Endothelial cell of umbilical vein (primary cell): ENCODE results near the gene FANCE. TPM values are rescaled to one million over a fixed set of nuclear protein-coding genes. Genes with fewer than 3 reads are reported as not detected.

Source experiments
- BruUV-seq: library from RNA; stranded (reverse); fragments of 400-500 nt; replicated peaks from 2 replicates; lab custom pipeline; 2021; lab: Mats Ljungman, UMichigan
- CTCF ChIA-PET: fragments of 300-600, 350-600 bp; sonication (Branson Sonifier 250); formaldehyde crosslinking; loops from one replicate; lab custom pipeline; 2021; ENCODE audit warnings: antibody characterized with exemption, inconsistent platforms; lab: Charles Lee
- POLR2A ChIA-PET: fragments of 300-600, 350-600 bp; sonication (Branson Sonifier 250); formaldehyde crosslinking; loops from one replicate; lab custom pipeline; 2021; ENCODE audit warnings: antibody characterized with exemption, inconsistent platforms; lab: Charles Lee
- DNase-seq: peaks from one replicate; pipeline ENCODE4 v3.0.0-alpha.2; 2011; ENCODE audit warnings: low read depth, low spot score
- FAIRE-seq: peaks from 2 replicates; lab custom pipeline; 2011; peaks lifted over from hg19 to GRCh38; lab: Jason Lieb, UNC
- H2AFZ ChIP-seq: 2 replicates; pipeline ENCODE4 v1.6.0; 2012; ENCODE audit warnings: low read depth, low read length, control low read depth, inconsistent platforms
- H3K27ac ChIP-seq: 2 replicates; pipeline ENCODE4 v1.5.1; 2011; ENCODE audit warnings: low read depth, mild to moderate bottlenecking, control low read depth, low read length, moderate library complexity; ENCODE audit not compliant: insufficient read depth
- H3K27me3 ChIP-seq, 2 experiments: 2 replicates each; pipeline versions ENCODE4 v1.6.0 to v1.6.1; 2011; ENCODE audit warnings: low read length in 2 of 2, mixed read lengths in 1 of 2; ENCODE audit not compliant: control insufficient read depth in 2 of 2, insufficient read depth in 2 of 2
- H3K36me3 ChIP-seq, 2 experiments: 2 replicates in 1 of 2; 3 replicates in 1 of 2; pipeline ENCODE4 v1.5.1; 2011; ENCODE audit warnings: low read length in 2 of 2, mild to moderate bottlenecking in 1 of 2, moderate library complexity in 1 of 2; ENCODE audit not compliant: control insufficient read depth in 2 of 2, insufficient read depth in 2 of 2; ENCODE audit errors: extremely low read depth in 1 of 2
- H3K4me1 ChIP-seq: 3 replicates; pipeline ENCODE4 v1.5.1; 2011; ENCODE audit warnings: mild to moderate bottlenecking, low read length; ENCODE audit not compliant: control insufficient read depth, insufficient read depth; ENCODE audit errors: extremely low read depth
- H3K4me2 ChIP-seq: 2 replicates; pipeline ENCODE4 v1.6.1; 2011; ENCODE audit warnings: low read length, control low read depth, mixed read lengths; ENCODE audit not compliant: insufficient read depth
- H3K4me3 ChIP-seq, 3 experiments: fragments of 200-600 bp in 1 of 3; sonication (generic), shearing (Covaris generic) in 1 of 3; replicated peaks in 1 of 3; 2 replicates each; pipeline ENCODE4 v1.5.1; 2011 to 2016; ENCODE audit warnings: control low read depth in 3 of 3, low read length in 3 of 3, mild to moderate bottlenecking in 2 of 3, inconsistent platforms in 1 of 3, low read depth in 1 of 3, moderate library complexity in 1 of 3; ENCODE audit not compliant: insufficient read depth in 1 of 3
- H3K79me2 ChIP-seq: 2 replicates; pipeline ENCODE4 v1.6.0; 2012; ENCODE audit warnings: low read length, inconsistent platforms; ENCODE audit not compliant: control insufficient read depth, insufficient read depth
- H3K9ac ChIP-seq: replicated peaks from 2 replicates; pipeline ENCODE3; 2011; ENCODE audit warnings: low read length, control low read depth; ENCODE audit not compliant: insufficient read depth; ENCODE audit errors: extremely low read depth
- H3K9me1 ChIP-seq: replicated peaks from 3 replicates; pipeline ENCODE4 v1.6.0; 2011; ENCODE audit warnings: mild to moderate bottlenecking, low read length; ENCODE audit not compliant: control insufficient read depth, insufficient read depth; ENCODE audit errors: extremely low read depth
- H3K9me3 ChIP-seq: replicated peaks from 2 replicates; pipeline ENCODE4 v1.5.1; 2012; ENCODE audit warnings: low read length, inconsistent platforms; ENCODE audit not compliant: control insufficient read depth, insufficient read depth
- H4K20me1 ChIP-seq: replicated peaks from 2 replicates; pipeline ENCODE3; 2011; ENCODE audit warnings: mild to moderate bottlenecking, low read length; ENCODE audit not compliant: control insufficient read depth, insufficient read depth; ENCODE audit errors: extremely low read depth
- CTCF ChIP-seq, 2 donors: IDR thresholded peaks; 1 replicate in 1 of 2; 2 replicates in 1 of 2; pipeline ENCODE4 v1.5.1; 2011; ENCODE audit warnings: low read length in 2 of 2, mild to moderate bottlenecking in 2 of 2, moderate library complexity in 2 of 2, control low read depth in 1 of 2, inconsistent platforms in 1 of 2, low read depth in 1 of 2; ENCODE audit not compliant: insufficient read depth in 1 of 2; ENCODE audit errors: extremely low read depth in 1 of 2
- EZH2 ChIP-seq: IDR thresholded peaks from 2 replicates; pipeline ENCODE4 v1.6.1; 2012; ENCODE audit warnings: borderline replicate concordance, low read depth, mild to moderate bottlenecking, moderate library complexity, low read length, inconsistent platforms; ENCODE audit not compliant: severe bottlenecking
- FOS ChIP-seq: IDR thresholded peaks from 2 replicates; pipeline ENCODE4 v1.6.1; 2011; ENCODE audit warnings: mild to moderate bottlenecking, low read length, moderate library complexity, borderline replicate concordance; ENCODE audit not compliant: insufficient read depth
- GATA2 ChIP-seq: IDR thresholded peaks from 2 replicates; pipeline ENCODE4 v1.7.0; 2011; ENCODE audit warnings: low read depth, mild to moderate bottlenecking, moderate library complexity, mixed read lengths, low read length; ENCODE audit not compliant: insufficient read length, insufficient read depth
- JUN ChIP-seq: IDR thresholded peaks from 2 replicates; pipeline ENCODE4 v1.6.1; 2011; ENCODE audit warnings: borderline replicate concordance, low read depth; ENCODE audit not compliant: insufficient read length, insufficient read depth
- MAX ChIP-seq: IDR thresholded peaks from 2 replicates; pipeline ENCODE4 v1.6.1; 2011; ENCODE audit not compliant: insufficient read depth, insufficient read length
- MYC ChIP-seq: IDR thresholded peaks from one replicate; pipeline ENCODE4 v1.6.1; 2011; ENCODE audit warnings: mild to moderate bottlenecking, low read depth, low read length
- POLR2A ChIP-seq: IDR thresholded peaks from 2 replicates; pipeline ENCODE4 v1.6.1; 2012; ENCODE audit warnings: low read depth, mild to moderate bottlenecking, control low read depth, low read length
- POLR2AphosphoS5 ChIP-seq: IDR thresholded peaks from 2 replicates; pipeline ENCODE4 v1.6.1; 2012; ENCODE audit warnings: low read depth, mild to moderate bottlenecking, control low read depth, low read length, moderate library complexity; ENCODE audit not compliant: insufficient read depth
- dilution Hi-C: fragments of 300-500 bp; cut with MboI; formaldehyde crosslinking; loops from one replicate; pipeline ENCODE4 v1.15.0; 2019; ENCODE audit warnings: low sequenced_read_pairs; ENCODE audit not compliant: extremely low pct_ligation_motif_present
- intact Hi-C: fragments of 100-400 bp; cut with micrococcal nuclease; formaldehyde crosslinking; loops from one replicate; pipeline ENCODE4 v1.10.0; 2022
- polyA plus RNA-seq, 4 experiments: library from polyadenylated mRNA; depleted of rRNA in 3 of 4; stranded (reverse) in 3 of 4; unstranded in 1 of 4; fragments of >200 nt; gene quantifications; 2 replicates each; pipeline versions ENCODE4 v1.2.1 to v1.2.3, GENCODE V29; 2011 to 2012; ENCODE audit warnings: missing spikeins in 1 of 4
- total RNA-seq: library from RNA; stranded (reverse); gene quantifications from 2 replicates; pipeline ENCODE4 v1.2.3, GENCODE V29; 2021

Gene FANCE
- total and polyA plus RNA-seq, 2 donors (not counting 3 experiments of a cell fraction or from before 2014, with no cell fraction given) = 9.1 to 12.7 TPM

- Histone ChIP-seq H3K9me3 (no peaks in the 10 kb centered on the region), H3K79me2 (no peaks in the 10 kb centered on the region), H4K20me1 (no peaks in the 10 kb centered on the region), H3K9me1 (no peaks in the 10 kb centered on the region), H3K36me3 (peaks cover 0 to 8% of the 10 kb centered on the region in 2 experiments), H3K27ac (no peak overlapping the region), H3K9ac (no peak overlapping the region), H3K4me3 (no peak overlapping the region), H3K27me3 (no peaks in the 10 kb centered on the region), H2AFZ (no peak overlapping the region), H3K4me1 (peaks cover 13% of the 10 kb centered on the region), H3K4me2 (no peak overlapping the region)
- dilution Hi-C loops = no loop called here
- no peak for DNase-seq
- POLR2A ChIA-PET = no interaction called here
- no TSS peak for BruUV-seq
- intact Hi-C loops = no loop called here
- CTCF ChIA-PET = interaction anchor here (1.4 to 12.7 kb wide), 3 partner anchors 29 to 75 kb away, joined by 3 to 228 read pairs (median 28); partner anchors contain the start of gene PPARD
- FAIRE-seq = peak; percentile 24
- TF ChIP-seq POLR2A = no peak
- TF ChIP-seq JUN = no peak
Observed at GRCh38 chr6:35417979-35418661, 34.0 kb upstream of the FANCE start.

GRCh38 chr6:35419417-35419816, 32.7 kb upstream of the FANCE start:
- H3K4me1 ChIP-seq = peaks cover 15% of the 10 kb centered on the region
- TF ChIP-seq FOS = no peak
- TF ChIP-seq EZH2 = no peak
- no peak for TF ChIP-seq MAX
- TF ChIP-seq MYC = no peak
- no peak for TF ChIP-seq POLR2A
- TF ChIP-seq GATA2 = no peak
- TF ChIP-seq JUN = no peak
- no peak for TF ChIP-seq POLR2AphosphoS5
- peak; percentile 22 to 49 for TF ChIP-seq CTCF (IDR thresholded peaks at IDR 0.05; ENCODE audit: extremely low read depth in 1 of 2, insufficient read depth in 1 of 2, low read depth in 1 of 2, low read length in 2 of 2)
- H2AFZ ChIP-seq = no peak overlapping the region
- no peaks in the 10 kb centered on the region for H3K79me2 ChIP-seq
- ChIA-PET CTCF (interaction anchor here (0.6 to 12.7 kb wide), 16 partner anchors 9 to 123 kb away, joined by 3 to 228 read pairs (median 4); partner anchors contain the start of genes FANCE, PPARD and TEAD3), POLR2A (no interaction called here)
- FAIRE-seq = peak; percentile 87
- H4K20me1 ChIP-seq = no peaks in the 10 kb centered on the region
- H3K36me3 ChIP-seq = peaks cover 0 to 12% of the 10 kb centered on the region in 2 experiments
- DNase-seq = peak; percentile 75
- H3K9me3 ChIP-seq = no peaks in the 10 kb centered on the region
- H3K27me3 ChIP-seq = no peaks in the 10 kb centered on the region
- no peak overlapping the region for H3K27ac ChIP-seq
- dilution Hi-C loops = no loop called here
- H3K9ac ChIP-seq = no peak overlapping the region
- BruUV-seq = no TSS peak
- peak overlapping the region; percentile 2 for H3K4me2 ChIP-seq
- H3K9me1 ChIP-seq = no peaks in the 10 kb centered on the region
- intact Hi-C loops = loop anchor here (1.0 kb wide), 2 partner anchors 30 to 77 kb away; partner anchors contain the start of gene PPARD
- no peak overlapping the region for H3K4me3 ChIP-seq
